ENCODE results near the gene PLEKHH3.
A peak's percentile ranks its signal among the peaks of the same experiment; 100 is the strongest.

PLEKHH3 gene, protein sequence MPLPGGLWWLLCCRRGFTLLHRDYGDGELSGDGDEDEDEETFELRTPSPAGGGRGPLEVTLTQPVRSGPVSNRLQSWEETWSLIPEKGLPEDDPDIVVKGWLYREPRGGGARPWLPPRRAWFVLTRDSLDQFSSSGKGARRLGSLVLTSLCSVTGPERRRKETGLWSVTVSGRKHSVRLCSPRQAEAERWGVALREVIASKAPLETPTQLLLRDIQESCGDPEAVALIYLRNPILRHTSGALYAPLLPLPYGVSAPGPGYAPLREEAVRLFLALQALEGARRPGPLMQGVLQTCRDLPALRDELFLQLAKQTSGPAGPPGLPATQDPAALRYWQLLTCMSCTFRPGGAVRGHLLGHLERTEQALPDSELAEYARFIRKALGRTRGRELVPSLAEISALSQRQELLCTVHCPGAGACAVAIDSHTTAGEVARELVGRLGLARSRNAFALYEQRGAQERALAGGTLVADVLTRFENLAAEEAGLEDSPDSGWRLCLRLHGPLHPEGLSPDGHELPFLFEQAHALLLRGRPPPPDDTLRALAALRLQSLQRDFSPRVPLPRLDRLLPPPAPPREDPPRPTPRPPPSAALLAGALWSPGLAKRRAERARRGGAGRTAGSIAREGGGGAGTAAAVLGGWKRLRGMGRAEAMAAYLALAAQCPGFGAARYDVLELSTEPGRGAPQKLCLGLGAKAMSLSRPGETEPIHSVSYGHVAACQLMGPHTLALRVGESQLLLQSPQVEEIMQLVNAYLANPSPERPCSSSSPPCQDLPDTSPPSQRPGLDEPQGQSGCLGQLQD

DNA sequence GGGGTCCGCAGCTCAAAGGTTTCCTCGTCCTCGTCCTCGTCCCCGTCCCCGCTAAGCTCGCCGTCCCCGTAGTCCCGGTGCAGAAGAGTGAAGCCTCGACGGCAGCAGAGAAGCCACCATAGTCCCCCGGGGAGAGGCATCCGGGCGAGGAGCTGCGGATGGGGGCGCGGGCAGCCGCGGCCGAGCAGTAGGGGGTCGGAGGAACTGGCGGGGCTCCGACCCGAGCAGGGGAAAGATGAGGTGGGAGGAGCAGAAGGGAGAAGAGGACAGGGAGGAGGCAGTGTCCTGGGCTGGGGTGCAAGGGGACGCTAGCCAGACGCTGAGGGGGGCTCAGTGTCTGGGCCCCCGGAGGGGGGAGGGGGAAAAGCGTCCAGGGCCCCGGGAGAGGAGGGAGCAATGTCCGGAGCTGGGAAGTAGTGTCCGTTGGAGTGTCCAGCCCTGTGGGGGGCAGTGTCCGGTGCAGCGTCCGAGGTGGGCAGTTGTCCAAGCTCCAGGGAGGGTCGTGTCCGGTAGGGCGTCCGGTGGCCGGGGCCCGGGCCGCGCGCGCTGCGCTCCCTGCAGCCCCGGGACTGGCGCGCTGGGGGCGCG lies at the start of gene PLEKHH3:
TSS of gene PLEKHH3 (minus strand) at position 571 of the 588 bp plus-strand sequence. CDS start at position 140, 431 bp downstream.
- DNase-seq = no peak

DNA sequence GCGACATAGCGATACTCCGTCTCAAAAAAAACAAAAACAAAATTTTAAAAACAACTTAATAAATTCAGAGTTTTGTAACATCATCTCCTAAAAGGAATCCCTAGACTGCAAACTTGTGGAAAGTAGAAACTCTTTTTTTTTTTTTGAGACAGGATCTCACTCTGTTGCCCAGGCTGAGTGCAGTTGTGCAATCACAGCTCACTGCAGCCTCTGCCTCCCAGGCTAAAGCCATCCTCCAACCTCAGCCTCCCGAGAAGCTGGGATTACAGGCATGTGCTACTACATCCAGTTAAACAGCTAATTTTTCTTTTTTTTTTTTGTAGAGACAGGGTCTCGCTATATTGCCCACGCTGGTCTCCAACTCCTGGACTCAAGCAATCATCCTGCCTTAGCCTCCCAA lies 48.3 kb upstream of the PLEKHH3 start:
- no peak for DNase-seq

DNA sequence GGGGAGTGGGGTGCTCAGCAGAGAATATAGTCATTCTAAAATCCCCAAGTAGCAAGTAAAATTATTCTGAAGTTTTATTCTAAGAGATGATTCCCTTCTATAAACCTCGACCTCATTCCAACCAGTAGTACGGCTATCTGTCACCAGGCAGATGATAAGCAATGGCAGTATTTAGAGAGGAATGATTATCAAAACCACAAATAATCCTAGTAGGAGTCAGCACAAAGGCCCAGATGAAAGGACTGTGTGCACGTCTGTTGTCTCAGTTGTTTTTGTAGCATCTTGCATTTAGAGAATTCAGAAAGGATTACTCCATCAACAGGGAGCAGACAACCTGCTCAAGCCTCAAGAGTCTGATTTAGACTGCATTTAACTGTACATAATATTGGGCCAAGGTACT lies 46.8 kb upstream of the PLEKHH3 start:
- no peak for DNase-seq

DNA sequence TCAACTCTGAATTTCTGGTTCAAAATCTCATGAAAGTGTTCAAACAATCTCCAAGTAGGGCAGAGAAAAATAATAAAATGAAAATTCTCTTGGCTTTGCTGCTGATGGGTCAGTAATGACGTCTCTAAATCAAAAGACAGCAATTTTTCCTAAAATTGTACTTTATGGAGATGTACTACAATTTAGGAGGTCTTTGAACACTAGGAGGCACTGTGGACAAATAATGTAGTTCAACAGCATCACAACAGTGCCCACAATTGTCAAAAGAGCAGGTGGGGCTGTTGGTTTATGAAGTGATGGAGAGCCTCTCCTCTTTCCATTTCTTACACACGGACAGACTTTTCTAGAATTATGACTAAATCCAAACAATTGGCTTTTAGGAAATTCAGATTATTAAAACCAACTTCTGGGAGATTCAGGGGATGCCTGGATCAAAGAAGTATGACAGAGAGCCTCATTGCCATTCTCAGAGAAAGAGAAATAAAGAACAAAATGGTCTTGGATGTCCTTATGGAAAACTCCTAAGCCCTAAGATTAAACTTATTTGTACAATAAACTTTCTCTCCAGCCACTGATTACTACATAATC lies 44.3 kb upstream of the PLEKHH3 start:
- DNase-seq = peak; percentile 76

DNA sequence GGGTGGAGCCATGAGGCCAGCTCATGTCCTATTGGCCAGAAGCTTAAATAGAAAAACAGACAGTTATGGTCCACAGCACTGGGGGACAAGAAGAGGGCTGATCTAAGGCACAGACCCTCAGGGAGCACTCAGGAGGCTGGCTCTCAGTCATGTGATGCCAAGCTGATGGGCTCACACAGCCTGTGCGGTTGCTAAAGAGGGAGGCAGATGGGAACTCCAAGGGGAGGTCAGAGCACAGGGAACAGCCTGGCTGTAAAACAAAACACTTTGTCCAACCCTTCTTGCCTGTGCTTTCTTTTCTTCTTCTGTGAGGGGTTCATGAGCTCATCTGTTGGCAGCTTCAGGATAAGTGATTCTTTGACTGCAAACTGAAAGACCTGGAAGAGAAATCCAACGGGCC lies 32.8 kb upstream of the PLEKHH3 start:
- no peak for DNase-seq

DNA sequence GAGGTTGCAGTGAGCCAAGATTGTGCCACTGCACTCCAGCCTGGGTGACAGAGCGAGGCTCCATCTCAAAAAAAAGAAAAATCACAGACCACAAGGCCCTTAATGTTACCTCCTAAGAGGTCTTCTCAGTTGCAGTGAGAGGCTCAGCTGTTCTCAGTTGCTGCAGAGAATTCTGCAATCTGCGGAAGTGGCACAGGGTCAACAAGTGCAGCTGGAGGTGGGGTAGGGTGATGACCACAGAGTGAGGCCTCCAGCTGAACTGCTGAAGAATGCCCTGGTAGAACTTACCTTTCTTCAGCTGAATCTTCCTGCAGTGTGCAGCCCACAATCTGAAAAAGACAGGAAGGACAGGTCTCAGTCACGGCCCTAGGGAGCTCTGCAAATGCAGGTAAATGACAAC lies 31.8 kb upstream of the PLEKHH3 start:
- DNase-seq = no peak

DNA sequence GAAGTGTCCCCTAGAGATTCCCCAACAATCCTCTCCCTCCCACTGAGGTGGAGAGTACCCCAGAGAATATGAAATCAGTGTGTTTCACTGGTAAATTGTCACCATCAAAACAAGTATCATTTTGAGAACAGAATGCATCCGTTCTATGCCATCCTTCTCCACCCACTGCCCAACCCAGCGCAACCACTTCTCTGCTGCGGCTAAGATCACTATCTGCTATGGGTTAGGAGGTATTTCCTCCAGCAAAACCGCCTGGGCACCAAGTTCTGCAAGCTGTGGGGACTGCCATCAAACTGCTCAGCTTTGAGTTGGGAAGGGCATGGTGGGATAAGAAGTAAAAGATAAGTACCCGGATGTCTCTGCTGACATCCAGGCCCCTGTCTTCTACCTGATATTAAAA lies 29.9 kb upstream of the PLEKHH3 start:
- DNase-seq = peak; percentile 66

DNA sequence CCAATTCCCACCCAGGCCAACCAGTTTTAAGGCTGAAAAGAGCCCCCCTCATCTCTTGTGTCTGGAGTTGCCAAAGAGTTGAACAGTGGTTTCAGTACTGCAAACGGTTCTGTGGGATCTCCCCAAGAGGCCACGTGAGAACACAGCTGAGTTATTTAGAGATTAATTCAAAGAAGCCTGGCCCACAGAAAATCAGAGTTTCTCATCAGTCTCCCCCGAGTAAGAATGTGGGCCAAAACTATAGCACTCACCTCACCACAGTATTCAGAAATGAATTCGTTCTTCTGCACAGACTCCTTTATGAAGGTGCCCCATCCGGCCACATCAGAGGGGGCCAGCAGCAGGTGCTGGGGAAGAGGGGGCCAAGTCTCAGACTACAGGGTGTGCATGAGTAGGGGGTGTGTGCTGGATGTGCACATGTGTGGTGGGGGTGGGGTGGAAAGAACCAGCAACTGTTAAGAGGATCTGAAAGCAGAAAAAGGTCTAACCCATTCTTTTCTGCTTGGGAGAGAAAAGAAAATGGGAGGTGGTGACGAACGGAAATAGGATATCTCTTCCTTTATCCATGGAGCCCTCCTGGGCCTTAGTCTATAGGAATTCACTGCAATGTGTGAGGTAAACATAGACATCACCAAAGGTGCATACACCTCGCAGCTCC lies 28.2 kb upstream of the PLEKHH3 start:
- DNase-seq = no peak

DNA sequence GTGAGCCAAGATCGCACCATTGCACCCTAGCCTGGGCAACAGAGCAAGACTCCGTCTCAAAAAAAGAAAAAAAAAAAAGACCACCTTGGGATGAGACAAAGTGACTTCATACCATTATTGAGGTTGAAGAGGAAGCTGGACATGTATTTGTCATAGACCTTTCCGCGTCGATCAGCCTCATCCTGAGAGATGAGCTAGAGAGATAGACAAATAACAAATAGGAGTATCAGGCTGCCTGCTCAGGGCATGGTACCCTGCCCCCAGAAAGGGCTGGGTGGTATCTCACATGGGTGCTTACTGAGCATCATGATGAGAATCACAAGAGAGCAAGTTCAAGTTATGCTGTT lies 27.7 kb upstream of the PLEKHH3 start:
- DNase-seq = no peak

DNA sequence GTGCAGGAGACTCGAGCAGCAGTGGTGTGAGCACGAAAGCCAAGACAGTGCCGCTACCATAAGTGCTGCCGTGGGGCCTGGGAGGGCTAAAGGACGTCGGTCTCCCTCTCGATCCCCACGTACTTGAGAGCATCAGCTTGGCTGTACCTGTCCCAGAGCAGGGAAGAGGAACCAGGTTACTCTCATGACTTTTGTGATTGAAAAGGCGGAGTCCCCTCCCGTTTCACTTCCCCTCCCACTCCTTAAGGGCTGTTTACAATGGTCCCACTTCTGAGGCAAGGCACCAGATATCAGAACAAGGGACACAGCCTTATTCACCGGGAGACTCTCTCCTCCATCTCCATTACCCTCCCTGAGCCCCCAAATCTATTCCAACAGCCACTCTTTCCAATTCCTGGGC lies 25.7 kb upstream of the PLEKHH3 start:
- no peak for DNase-seq

DNA sequence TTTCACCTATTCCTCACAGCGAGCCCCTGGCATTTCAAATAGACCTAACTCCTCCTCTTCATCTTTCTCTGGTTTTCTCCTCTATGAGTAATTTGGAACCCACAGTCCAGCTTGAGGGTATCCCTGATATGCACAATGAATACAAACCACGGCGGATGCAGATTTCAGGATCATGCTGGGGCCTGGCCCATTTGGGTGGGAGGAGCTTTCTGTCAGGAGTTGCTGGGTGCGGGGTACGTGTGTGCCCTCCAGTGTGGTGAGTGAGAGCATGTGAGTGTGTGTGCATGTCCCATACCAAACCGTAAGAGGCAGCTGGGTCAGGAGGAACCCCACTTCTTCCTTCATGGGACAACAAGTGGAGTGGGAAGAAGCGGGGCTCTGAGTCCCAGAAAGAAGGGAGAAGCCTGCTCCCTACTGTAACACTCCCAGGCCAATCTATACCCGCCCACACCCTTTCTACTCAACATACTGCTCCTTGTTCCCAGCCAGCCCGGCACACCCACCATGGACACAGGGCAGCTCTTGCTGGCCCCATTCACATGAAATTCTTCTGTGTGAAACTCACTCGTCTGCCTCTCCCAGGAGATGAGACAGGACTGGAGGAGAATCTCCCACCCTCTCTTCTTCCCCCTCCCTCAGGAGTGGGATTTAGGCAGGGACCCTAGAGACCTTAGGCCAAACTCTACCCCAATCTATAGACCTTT lies 23.9 kb upstream of the PLEKHH3 start:
- no peak for DNase-seq

DNA sequence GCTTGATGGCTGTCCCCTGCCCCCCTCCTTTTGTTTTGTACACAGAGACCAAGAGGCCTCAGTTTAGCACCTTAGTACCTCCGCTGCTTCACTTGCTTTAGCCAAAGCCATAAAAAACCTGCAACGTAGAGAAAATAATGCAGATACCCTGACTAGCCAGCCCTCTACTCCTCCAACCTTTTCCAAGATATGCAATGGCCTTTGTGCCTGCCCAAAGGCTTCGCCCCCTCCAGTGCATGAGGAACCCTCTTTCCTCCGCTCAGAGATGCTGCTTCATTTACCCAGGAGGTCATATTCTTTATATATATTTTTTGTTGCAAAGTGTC lies 22.6 kb upstream of the PLEKHH3 start:
- no peak for DNase-seq

DNA sequence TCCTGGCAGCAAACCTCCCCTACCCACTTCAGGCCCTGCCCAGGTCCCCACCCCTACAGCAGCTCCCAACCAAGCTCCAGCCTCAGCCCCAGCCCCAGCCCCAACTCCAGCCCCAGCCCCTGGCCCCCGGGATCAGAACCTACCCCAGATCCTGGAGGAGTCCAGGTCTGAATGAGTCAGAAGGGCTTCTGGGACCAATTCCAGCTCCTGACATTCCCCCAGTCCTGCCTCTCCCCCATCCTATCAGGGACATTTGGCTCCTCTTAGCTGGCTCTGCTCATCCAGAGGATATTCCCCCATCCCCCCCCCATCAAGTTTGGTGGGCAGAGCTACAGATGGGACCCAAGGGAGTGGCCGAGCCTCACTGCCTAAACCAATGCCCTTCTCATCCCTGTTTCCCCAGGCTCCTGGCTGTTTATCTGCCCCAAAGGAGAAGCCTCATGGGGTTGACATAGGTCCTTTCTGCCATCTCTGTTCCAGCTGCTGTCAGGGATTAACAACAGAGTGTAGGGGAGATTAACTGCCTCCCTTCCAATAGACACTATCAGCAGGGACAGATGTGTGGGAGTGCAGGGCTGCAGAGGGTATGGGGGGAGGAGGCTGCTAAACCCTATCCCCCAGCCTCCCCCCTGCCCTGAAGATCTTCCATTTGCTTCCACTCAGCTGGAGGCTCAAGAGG lies 22.1 kb upstream of the PLEKHH3 start:
- no peak for DNase-seq

DNA sequence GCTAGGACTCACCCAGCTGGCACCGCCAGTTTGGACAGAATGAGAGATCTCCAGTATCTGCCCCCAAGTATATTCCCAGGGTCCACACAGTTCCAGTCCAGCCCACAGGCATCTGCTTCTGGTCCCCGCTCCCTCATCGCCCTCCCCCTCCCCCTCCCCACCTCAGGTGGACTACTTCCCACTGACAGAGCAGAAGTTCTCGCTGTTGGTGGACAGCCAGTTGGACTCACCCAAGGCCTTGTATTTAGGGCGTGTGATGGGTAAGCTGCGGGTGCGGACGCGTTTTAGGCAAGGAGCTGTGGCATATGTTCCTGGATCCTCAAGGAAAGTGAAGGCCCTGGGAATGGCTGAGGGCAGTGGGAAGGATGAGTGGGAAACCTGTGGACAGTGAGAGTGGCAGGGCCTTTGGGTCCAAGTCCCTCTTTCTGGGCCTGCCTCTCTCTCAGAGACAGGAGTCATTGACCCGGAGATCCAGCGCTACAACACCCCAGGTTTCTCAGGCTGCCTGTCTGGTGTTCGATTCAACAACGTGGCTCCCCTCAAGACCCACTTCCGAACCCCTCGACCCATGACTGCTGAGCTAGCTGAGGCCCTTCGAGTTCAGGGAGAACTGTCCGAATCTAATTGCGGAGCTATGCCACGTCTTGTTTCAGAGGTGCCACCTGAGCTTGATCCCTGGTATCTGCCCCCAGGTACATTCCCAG lies 20.5 kb upstream of the PLEKHH3 start:
- no peak for DNase-seq

DNA sequence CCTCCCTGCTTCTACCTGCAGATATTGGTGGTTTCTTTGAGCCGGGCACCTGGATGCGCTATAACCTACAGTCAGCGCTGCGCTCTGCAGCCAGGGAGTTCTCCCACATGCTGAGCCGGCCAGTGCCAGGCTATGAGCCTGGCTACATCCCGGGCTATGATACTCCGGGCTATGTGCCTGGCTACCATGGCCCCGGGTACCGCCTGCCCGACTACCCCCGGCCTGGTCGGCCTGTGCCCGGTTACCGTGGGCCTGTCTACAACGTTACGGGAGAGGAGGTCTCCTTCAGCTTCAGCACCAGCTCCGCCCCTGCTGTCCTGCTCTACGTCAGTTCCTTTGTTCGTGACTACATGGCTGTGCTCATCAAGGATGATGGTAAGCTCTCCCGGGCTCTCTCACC lies 18.7 kb upstream of the PLEKHH3 start:
- no peak for DNase-seq

DNA sequence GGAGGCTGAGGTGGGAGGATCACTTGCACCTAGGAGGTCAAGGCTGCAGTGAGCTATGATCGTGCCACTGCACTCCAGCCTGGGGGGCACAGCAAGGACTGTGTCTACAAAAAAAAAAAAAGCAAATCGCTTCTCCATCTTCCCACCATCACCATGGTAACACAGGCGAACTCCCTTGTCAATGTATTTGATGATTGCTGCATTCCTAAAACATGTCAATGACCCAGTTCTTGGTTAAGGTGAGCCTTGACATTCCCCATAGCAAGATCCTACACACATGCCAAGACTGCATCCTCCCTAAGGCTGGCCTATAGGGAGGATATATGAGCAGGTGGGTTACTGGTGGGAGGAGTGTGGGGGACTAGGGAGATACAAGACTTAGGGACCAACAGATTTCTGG lies 17.7 kb upstream of the PLEKHH3 start:
- no peak for DNase-seq

DNA sequence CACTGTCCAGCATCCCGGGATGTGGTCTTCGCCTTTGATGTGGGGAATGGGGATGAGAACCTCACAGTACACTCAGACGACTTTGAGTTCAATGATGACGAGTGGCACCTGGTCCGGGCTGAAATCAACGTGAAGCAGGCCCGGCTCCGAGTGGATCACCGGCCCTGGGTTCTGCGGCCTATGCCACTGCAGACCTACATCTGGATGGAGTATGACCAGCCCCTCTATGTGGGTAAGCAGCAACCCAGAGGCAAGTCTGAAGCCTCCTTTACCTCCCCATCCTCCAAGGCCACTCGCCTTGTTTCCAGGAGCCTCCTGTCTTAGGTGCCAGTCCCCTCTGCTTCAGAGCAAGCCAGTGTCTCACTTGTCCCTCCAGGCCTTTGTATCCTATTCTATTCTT lies 15.7 kb upstream of the PLEKHH3 start:
- no peak for DNase-seq

DNA sequence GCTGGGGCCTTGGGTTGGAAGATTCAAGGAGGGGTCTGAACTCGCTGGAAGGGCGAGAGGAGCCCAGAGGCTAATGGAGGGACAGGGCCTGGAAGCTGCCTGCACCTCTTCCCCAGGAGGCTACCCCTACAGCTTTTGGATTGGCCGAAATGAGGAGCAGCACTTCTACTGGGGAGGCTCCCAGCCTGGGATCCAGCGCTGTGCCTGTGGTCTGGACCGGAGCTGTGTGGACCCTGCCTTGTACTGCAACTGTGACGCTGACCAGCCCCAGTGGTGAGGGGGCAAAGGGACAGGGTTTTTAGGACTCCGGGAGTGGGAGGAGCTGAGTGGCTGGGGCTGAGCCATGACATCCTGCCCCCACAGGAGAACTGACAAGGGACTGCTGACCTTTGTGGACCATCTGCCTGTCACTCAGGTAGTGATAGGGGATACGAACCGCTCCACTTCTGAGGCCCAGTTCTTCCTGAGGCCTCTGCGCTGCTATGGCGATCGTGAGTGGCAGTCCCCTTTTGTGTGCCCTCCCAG lies 14.3 kb upstream of the PLEKHH3 start:
- DNase-seq = no peak

DNA sequence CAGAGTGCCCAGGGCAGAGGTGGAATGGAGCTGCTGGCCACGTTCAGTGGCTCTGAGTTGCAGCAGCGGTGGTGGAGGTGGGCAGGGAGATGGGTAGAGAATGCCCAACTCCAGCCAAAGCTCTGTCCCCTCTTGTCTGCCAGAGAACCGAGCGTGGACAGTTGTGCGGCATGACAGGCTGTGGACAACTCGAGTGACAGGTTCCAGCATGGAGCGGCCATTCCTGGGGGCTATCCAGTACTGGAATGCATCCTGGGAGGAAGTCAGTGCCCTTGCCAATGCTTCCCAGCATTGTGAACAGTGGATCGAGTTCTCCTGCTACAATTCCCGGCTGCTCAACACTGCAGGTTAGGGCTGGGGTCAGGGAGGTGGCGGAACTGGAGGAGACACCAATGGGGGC lies 13.8 kb upstream of the PLEKHH3 start:
- DNase-seq = no peak

DNA sequence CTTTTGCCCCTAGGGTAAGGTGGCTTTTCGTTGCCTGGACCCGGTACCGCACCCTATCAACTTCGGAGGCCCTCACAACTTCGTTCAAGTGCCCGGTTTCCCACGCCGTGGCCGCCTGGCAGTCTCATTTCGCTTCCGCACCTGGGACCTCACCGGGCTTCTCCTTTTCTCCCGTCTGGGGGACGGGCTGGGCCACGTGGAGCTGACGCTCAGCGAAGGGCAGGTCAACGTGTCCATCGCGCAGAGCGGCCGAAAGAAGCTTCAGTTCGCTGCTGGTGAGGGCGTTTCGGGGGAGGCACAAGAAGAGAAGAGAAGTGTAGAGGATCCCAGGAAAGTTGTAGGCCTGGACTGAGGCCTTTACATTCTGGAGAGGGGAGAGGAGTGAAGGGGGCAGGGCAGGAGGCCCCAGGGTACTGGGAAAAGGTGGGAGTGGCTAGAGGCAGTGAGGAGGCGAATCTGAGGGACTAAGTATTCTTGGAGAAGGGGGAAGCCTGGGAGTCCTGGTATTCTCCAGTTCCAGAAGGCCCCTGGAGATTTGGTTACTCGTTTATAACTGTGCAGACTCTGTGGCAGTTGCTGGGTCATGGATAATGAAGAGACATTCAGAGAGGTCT lies 11.0 kb upstream of the PLEKHH3 start:
- DNase-seq = no peak

Measured in CD4-positive, alpha-beta T cell treated with Interleukin-21 for 1 hour (primary cell).